Measurements from ENCODE around the gene MXD1.

The MXD1 gene

DNA sequence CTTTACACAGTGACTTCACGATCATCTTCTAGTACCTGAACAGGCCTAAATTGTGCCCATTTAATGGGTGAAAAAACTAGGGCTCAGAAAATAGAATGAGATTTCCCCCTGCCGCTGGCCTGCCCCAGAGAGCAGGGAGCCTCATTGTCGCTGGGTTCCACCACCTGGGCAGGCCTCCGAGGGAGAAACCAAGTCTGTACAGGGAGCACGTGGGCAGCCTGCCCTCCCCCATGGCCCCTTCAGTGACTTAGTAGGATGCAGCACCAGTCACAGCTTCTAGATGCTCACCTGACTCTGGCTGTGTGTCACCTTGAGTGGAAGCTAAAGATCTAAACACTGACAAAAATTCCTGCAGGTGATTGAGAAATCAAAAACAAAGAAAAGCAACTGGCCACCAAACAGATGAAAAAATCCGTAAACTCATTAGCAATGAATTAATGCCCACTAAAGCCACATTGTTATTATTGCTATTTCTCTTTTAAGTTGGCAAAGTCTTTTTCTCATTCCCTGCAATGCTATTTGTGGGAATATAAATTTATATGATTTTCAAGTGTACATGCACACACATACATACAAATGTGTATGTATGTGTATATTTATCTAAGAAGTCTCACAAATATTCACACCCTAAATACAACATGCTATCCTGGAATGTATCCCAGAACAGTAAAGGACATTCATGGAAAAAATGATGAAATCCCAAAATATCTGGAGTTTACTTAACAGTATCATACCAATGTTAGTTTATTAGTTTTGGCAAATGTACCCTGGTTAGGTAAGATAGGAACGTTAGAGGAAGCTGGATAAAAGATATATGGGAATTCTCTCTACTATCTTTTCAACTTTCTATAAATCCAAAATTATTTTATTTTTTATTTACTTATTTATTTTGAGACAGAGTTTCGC is 65.2 kb downstream of the MXD1 start:
- DNase-seq (ENCODE audit: low spot score) = no peak

DNA sequence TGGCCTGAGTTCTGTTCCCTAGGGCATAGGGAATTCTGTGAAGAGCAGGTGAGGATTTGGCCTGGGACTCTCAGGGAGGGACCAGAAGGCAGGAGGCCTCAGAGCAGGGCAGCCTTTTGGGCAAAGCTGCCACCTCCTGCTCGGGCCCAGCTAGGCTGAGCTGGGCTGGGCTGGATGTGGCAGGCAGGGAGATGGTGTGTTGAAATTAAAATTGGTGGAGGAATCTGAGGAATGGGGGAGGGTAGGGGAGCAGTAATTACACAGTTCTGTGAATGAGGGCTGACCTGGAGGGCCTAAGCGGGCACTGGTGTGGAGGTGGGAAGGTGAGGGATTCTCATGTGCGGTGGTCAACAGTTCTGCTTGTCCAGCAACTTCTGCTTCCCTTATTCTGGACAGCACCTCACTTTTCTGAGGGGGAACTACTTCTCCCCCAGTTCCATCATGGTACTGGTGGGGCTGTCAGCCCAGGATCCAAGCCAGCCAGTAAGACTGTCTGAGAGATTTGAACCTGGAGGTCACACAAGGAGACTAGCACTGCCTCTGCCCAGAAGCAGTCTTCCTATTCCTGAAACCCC is 68.6 kb downstream of the MXD1 start:
- DNase-seq (ENCODE audit: low spot score) = no peak

DNA sequence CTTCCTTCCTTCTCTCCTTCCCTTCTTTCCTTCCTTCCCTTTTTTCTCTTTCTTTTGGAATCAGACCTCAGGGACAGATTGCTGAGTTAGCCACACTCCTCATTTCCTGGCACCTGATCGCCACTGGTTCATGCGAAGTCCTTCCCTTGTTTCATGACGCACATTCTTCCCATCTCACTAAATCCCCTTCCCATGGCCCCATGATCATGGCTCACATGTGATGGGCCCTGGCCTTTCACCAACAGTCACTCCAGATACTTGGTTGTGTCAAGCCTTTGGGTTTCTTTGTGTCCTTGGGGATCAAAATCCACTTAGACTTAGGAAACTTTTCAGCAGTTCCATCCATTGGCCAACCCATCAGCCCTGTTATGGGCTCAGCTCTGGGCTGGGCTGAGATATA is 70.3 kb downstream of the MXD1 start:
- DNase-seq (ENCODE audit: low spot score) = no peak

DNA sequence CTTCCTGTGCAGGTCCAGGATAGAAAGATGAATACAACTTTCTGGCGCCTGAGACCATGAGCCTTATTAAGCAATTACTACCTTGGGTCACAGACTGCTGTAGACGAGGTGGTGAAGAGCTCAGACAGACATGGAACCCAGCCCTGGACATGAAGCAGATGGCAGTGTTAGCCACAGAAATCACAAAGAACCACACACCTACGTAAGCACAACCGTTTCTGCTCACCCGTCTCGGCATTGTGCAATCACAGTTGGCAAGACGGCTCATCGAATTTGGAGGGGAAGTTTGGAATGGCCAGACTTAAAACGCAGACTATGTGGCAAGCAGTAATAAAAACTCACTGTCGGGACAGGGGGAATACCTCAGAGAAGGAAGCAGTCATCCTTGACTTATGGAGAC is 70.8 kb downstream of the MXD1 start:
- DNase-seq (ENCODE audit: low spot score) = no peak

DNA sequence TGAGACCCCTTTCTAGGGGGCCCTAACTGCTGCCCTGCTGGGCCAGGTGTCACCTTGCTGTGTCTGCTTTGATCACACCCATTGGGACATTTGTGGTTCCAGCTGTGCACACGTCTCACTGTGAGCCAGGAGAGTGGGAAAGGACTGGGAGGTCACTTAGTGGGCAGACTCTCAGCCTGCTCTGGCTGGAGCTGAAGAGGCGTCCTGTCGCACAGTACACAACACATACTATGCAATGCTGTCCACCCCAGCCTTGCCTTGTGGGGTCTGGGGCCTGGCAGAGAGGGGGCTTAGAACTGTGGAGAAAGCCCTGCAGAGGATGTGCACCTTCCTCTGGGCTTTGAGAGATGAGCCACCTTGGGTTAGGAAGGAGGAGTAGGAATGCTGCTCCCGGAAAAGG is 71.8 kb downstream of the MXD1 start:
- DNase-seq (ENCODE audit: low spot score) = no peak

DNA sequence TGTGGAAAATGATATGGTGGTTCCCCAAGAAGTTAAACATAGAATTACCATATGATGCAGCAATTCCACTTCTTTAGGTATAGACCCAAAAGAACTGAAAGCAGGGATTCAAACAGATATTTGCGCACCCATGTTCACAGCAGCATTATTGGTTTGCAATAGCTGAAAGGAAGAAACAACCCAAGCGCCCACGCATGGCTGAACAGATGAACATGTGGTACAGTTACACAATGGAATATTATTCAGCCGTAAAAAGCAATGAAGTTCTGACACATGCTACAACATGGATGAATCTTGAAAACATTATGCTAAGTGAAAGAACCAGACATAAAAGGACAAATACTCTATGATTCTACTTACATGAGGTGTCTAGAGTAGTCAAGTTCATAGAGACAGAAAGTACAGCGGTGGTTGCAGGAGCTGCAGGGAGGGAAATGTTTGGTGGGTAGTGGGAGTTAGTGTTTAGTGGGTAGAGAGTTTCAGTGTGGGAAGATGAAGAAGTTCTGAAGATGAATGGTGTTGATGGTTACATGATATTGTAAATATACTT is 73.3 kb downstream of the MXD1 start:
- DNase-seq (ENCODE audit: low spot score) = no peak

DNA sequence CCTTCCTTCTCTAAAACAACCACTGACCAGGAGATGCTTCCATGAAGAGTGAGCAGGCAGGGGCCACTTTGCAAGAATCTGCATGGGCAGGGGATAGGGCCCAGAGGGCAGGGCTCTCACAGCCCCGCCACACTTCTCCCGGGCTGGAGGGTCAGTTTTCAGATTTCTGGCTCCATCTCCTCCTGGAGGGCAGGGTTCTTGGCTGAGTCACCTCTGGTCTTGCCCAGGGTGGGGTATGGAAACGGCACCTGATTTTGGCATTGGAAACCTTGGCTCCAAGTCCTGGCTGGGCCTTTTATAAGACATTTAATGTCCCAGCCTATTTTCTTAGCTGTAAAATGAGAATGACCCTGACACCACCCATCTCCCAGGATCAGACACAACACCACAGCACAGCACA is 74.1 kb downstream of the MXD1 start:
- no peak for DNase-seq (ENCODE audit: low spot score)

DNA sequence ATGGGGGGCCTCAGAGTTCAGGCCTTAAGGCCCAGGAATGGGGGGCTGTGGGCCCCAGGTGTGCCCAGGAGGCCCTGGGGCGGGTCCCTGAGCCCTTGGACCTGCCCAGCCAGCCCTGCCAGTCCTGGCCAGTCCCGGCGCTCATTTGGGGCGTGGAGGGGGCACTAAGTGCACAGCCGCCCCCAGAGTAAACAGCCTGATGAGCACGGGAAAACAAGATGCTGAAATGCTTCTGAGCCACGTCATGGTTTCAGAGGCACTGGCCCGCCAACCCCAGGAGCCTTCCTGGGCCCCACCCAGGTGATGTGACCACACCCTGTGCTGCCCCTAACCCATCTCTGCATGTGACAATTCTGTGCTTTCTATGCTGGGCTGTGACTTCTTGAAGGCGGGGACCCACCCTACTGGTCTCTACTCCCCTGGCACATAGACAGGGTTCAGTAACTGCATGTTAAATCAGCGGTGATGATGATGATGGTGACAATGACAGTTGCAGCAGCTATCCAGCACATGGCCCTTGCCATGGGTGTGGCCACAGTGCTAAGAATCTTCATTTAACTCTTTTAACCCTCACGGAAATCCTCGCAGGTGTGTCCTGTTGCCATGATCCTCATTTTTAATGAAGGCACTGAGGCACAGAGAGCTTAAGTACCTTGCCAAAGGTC is 74.7 kb downstream of the MXD1 start:
- no peak for DNase-seq (ENCODE audit: low spot score)
